Measurements from ENCODE around the gene TRAF3.
"Not testable (repeated sequence)": the region's sequence is repeated elsewhere in the genome, so short reads cannot be mapped to it uniquely, and the experiment has no call there.

Gene TRAF3

GRCh38 chr14:102868956-102869547, 91.8 kb downstream of the TRAF3 start:
- DNase-seq: no peak

GRCh38 chr14:102870246-102870645, 93.0 kb downstream of the TRAF3 start:
- DNase-seq: no peak

- DNase-seq: no peak
Observed at GRCh38 chr14:102870994-102871831, 94.0 kb downstream of the TRAF3 start.

GRCh38 chr14:102872020-102872419, 94.8 kb downstream of the TRAF3 start:
- no peak for DNase-seq

GRCh38 chr14:102873131-102873530, 95.9 kb downstream of the TRAF3 start:
- DNase-seq: no peak

- DNase-seq: no peak
Observed at GRCh38 chr14:102873546-102874061, 96.4 kb downstream of the TRAF3 start.

GRCh38 chr14:102875652-102876051, 98.4 kb downstream of the TRAF3 start:
- DNase-seq: no peak

- not testable (repeated sequence) for DNase-seq
Observed at GRCh38 chr14:102877511-102877910, 100.3 kb downstream of the TRAF3 start.

- DNase-seq: no peak
Observed at GRCh38 chr14:102878174-102878969, 101.1 kb downstream of the TRAF3 start.

- no peak for DNase-seq
Observed at GRCh38 chr14:102878970-102879460, 101.8 kb downstream of the TRAF3 start.

- DNase-seq: no peak
Observed at GRCh38 chr14:102882226-102882906, 105.1 kb downstream of the TRAF3 start.

GRCh38 chr14:102883089-102883541, 105.9 kb downstream of the TRAF3 start:
- DNase-seq: no peak

GRCh38 chr14:102883554-102883953, 106.3 kb downstream of the TRAF3 start:
- no peak for DNase-seq

GRCh38 chr14:102885737-102886447, 108.6 kb downstream of the TRAF3 start:
- DNase-seq: no peak

GRCh38 chr14:102888748-102889147, 111.5 kb downstream of the TRAF3 start:
- DNase-seq: no peak

GRCh38 chr14:102889615-102890014, 112.4 kb downstream of the TRAF3 start:
- no peak for DNase-seq

- no peak for DNase-seq
Observed at GRCh38 chr14:102891111-102891510, 113.9 kb downstream of the TRAF3 start.

- no peak for DNase-seq
Observed at GRCh38 chr14:102891556-102891955, 114.3 kb downstream of the TRAF3 start.

GRCh38 chr14:102892651-102893050, 115.4 kb downstream of the TRAF3 start:
- no peak for DNase-seq

GRCh38 chr14:102893452-102893851, 116.2 kb downstream of the TRAF3 start:
- no peak for DNase-seq

GRCh38 chr14:102896735-102897134, 119.5 kb downstream of the TRAF3 start:
- not testable (repeated sequence) for DNase-seq
